ENCODE measurements around the gene ATR. TPM values are rescaled to one million over a fixed set of nuclear protein-coding genes. Genes with fewer than 3 reads are reported as not detected.

The ATR gene
- total RNA-seq, 3 donors from 2014 or later (not counting 1 experiment from before 2014, with no cell fraction given) = 39.9 to 47.9 (median 45.8) TPM

DNA sequence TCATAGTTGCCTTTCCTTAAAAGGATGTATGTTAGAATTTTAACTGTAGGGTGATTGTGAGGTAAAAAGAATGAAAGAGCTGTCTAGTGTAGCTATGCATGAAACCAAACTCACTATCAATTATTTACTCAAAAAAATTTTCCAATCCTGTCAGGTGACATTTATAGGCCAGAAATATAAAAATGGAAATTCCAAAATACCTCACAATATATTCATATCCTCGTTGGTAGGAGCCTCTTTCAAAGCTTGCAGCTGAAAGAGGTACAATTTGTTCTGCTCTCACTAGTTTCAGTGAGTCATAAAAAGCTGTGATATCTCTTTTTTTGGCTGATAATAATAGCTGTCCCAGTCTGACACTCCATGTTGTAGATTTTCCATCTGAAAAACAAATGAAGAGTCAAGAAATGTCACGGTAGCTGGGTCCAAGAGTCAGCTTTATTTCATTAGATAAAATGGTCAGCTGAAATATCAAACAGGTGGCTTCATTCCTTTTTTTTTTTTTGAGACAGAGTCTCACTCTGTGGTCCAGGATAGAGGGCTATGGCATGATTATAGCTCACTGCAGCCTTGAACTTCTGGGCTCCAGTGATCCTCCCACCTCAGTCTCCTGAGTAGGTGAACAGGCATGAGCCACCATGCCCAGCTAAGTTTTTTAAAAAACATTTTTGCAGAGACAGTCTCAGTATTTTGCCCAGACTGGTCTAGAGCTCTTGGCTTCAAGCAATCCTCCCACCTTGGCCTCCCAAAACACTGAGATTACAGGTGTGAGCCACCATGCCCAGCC, 79.9 kb downstream of the ATR start:
- no peak overlapping the region for H3K4me3 Mint-ChIP-seq
- H3K9me3 Mint-ChIP-seq = no peaks in the 10 kb centered on the region
- Histone ChIP-seq H3K27ac (ENCODE audit: low read length) (no peak overlapping the region), H3K27me3 (ENCODE audit: control insufficient read depth, insufficient read depth, low read length) (no peaks in the 10 kb centered on the region), H3K36me3 (ENCODE audit: control insufficient read depth, insufficient read depth, low read length) (peaks cover 58% of the 10 kb centered on the region), H3K4me1 (ENCODE audit: control insufficient read depth, insufficient read depth, low read length) (no peaks in the 10 kb centered on the region), H3K9me3 (ENCODE audit: control insufficient read depth, insufficient read depth, low read length) (no peaks in the 10 kb centered on the region), H3K4me3 (ENCODE audit: low read length) (no peak overlapping the region)
- H3K36me3 Mint-ChIP-seq = peaks cover 21% of the 10 kb centered on the region
- no peak for ATAC-seq
- no peak for DNase-seq
- no peaks in the 10 kb centered on the region for H3K4me1 Mint-ChIP-seq
- intact Hi-C loops (cut with micrococcal nuclease) = no loop called here
- 93% methylated on average over 2 of the region's 2 CpGs for WGBS (ENCODE audit: insufficient coverage)
- TF ChIP-seq, protein P1, sequence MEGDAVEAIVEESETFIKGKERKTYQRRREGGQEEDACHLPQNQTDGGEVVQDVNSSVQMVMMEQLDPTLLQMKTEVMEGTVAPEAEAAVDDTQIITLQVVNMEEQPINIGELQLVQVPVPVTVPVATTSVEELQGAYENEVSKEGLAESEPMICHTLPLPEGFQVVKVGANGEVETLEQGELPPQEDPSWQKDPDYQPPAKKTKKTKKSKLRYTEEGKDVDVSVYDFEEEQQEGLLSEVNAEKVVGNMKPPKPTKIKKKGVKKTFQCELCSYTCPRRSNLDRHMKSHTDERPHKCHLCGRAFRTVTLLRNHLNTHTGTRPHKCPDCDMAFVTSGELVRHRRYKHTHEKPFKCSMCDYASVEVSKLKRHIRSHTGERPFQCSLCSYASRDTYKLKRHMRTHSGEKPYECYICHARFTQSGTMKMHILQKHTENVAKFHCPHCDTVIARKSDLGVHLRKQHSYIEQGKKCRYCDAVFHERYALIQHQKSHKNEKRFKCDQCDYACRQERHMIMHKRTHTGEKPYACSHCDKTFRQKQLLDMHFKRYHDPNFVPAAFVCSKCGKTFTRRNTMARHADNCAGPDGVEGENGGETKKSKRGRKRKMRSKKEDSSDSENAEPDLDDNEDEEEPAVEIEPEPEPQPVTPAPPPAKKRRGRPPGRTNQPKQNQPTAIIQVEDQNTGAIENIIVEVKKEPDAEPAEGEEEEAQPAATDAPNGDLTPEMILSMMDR (IDR thresholded peaks at IDR 0.05) = no peak
- no peak overlapping the region for H3K27ac Mint-ChIP-seq
- no peaks in the 10 kb centered on the region for H3K27me3 Mint-ChIP-seq (ENCODE audit: low read depth in 2 of 2)

DNA sequence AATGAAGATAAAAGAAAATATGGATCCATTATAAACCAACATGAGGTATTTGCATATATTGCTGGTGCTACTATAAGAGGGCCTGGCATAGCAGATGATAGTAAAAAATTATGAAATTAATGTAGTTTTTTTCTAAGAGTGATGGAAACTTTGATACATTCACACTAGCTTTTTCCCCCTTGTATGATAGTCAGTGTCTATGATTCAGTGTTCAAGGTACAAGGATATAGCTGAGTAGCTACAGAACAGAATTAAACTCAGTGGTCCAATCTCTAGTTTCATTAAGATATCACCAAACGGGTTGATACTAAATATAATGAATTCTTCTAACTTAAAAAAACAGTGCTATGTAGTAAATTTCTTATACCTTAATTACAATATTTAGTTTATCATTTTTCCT, 80.8 kb downstream of the ATR start:
- no peak for ATAC-seq
- TF ChIP-seq, protein P1 (IDR thresholded peaks at IDR 0.05) = no peak
- Mint-ChIP-seq H3K4me3 (no peak overlapping the region), H3K36me3 (peaks cover 20% of the 10 kb centered on the region), H3K4me1 (no peaks in the 10 kb centered on the region), H3K9me3 (no peaks in the 10 kb centered on the region), H3K27ac (no peak overlapping the region), H3K27me3 (ENCODE audit: low read depth in 2 of 2) (no peaks in the 10 kb centered on the region)
- intact Hi-C loops (cut with micrococcal nuclease) = no loop called here
- Histone ChIP-seq H3K36me3 (ENCODE audit: control insufficient read depth, insufficient read depth, low read length) (peaks cover 58% of the 10 kb centered on the region), H3K27me3 (ENCODE audit: control insufficient read depth, insufficient read depth, low read length) (no peaks in the 10 kb centered on the region), H3K27ac (ENCODE audit: low read length) (no peak overlapping the region), H3K4me1 (ENCODE audit: control insufficient read depth, insufficient read depth, low read length) (no peaks in the 10 kb centered on the region), H3K9me3 (ENCODE audit: control insufficient read depth, insufficient read depth, low read length) (no peaks in the 10 kb centered on the region), H3K4me3 (ENCODE audit: low read length) (no peak overlapping the region)
- no peak for DNase-seq
- WGBS (ENCODE audit: insufficient coverage) = no CpG with 5 or more reads among the region's 1 CpG

DNA sequence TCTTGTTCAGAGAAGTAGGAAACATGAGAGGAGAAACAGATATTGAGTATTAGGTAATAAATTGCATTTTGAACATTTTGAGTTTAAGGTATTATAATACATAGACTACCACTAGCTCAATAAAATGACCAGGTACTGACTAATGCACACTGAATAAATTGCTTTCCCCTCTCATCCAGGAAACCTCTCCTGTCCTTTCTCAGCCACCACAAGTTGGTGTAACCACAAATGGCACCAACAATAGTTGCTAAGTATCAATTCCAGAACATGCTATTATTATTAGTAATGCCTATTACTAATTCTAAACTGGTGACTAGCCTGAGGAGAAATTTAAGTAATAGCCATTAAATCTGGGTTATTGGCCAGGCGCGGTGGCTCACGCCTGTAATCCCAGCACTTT, 83.4 kb downstream of the ATR start:
- no peak for ATAC-seq
- H3K4me3 Mint-ChIP-seq = no peak overlapping the region
- no peaks in the 10 kb centered on the region for H3K27me3 ChIP-seq (ENCODE audit: control insufficient read depth, insufficient read depth, low read length)
- no peaks in the 10 kb centered on the region for H3K27me3 Mint-ChIP-seq (ENCODE audit: low read depth in 2 of 2)
- H3K4me1 Mint-ChIP-seq = no peaks in the 10 kb centered on the region
- H3K4me1 ChIP-seq (ENCODE audit: control insufficient read depth, insufficient read depth, low read length) = no peaks in the 10 kb centered on the region
- DNase-seq = no peak
- WGBS (ENCODE audit: insufficient coverage) = 57% methylated on average over 3 of the region's 3 CpGs
- no peak overlapping the region for H3K4me3 ChIP-seq (ENCODE audit: low read length)
- peaks cover 75% of the 10 kb centered on the region for H3K36me3 ChIP-seq (ENCODE audit: control insufficient read depth, insufficient read depth, low read length)
- H3K9me3 Mint-ChIP-seq = no peaks in the 10 kb centered on the region
- intact Hi-C loops (cut with micrococcal nuclease) = no loop called here
- no peaks in the 10 kb centered on the region for H3K9me3 ChIP-seq (ENCODE audit: control insufficient read depth, insufficient read depth, low read length)
- H3K36me3 Mint-ChIP-seq = peaks cover 32% of the 10 kb centered on the region
- no peak overlapping the region for H3K27ac ChIP-seq (ENCODE audit: low read length)
- TF ChIP-seq, protein P1 (IDR thresholded peaks at IDR 0.05) = no peak
- no peak overlapping the region for H3K27ac Mint-ChIP-seq

DNA sequence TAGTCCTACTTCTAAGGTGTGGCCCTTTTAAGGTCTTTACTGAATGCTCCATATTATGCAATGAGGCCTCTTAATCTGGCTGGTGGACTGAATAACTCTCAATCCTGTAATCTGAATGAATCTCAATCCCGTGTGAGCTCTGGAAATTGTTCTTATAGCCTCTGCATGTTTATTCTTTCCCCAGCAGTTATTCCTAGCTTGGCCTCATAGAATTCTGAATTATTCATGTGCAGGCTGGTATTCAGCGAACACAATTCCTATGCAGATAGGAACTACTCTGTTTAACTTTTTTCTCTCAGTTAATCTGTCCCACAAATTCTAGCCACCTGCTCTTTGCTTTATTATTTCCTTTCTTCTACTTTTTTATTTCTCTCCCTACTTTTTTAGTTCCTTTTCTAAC, 86.3 kb downstream of the ATR start:
- no peaks in the 10 kb centered on the region for H3K4me1 ChIP-seq (ENCODE audit: control insufficient read depth, insufficient read depth, low read length)
- intact Hi-C loops (cut with micrococcal nuclease) = no loop called here
- ATAC-seq = no peak
- peaks cover 32% of the 10 kb centered on the region for H3K36me3 Mint-ChIP-seq
- TF ChIP-seq, protein P1 (IDR thresholded peaks at IDR 0.05) = no peak
- H3K9me3 ChIP-seq (ENCODE audit: control insufficient read depth, insufficient read depth, low read length) = no peaks in the 10 kb centered on the region
- H3K4me1 Mint-ChIP-seq = no peaks in the 10 kb centered on the region
- H3K27ac ChIP-seq (ENCODE audit: low read length) = no peak overlapping the region
- H3K4me3 Mint-ChIP-seq = no peak overlapping the region
- DNase-seq = no peak
- no peak overlapping the region for H3K4me3 ChIP-seq (ENCODE audit: low read length)
- H3K36me3 ChIP-seq (ENCODE audit: control insufficient read depth, insufficient read depth, low read length) = peaks cover 80% of the 10 kb centered on the region
- H3K27ac Mint-ChIP-seq = no peak overlapping the region
- no peaks in the 10 kb centered on the region for H3K9me3 Mint-ChIP-seq
- 94% methylated on average over 2 of the region's 2 CpGs for WGBS (ENCODE audit: insufficient coverage)
- H3K27me3 Mint-ChIP-seq (ENCODE audit: low read depth in 2 of 2) = no peaks in the 10 kb centered on the region
- no peaks in the 10 kb centered on the region for H3K27me3 ChIP-seq (ENCODE audit: control insufficient read depth, insufficient read depth, low read length)

All from natural killer cell (primary cell).